IMR-90 (cell line): Measurements from ENCODE around the gene PPM1A. TPM values are rescaled to one million over a fixed set of nuclear protein-coding genes. Genes with fewer than 3 reads are reported as not detected.

Experiments used
- ATAC-seq: fragments of 200-7000 bp; cut with Tn5 transposase; 2 replicates; pipeline ENCODE4 v1.9.1; 2020; ENCODE audit warnings: low read depth, mild to moderate bottlenecking, moderate library complexity
- BruUV-seq: library from RNA; stranded (reverse); fragments of 400-500 nt; replicated peaks from 2 replicates; lab custom pipeline; 2021; lab: Mats Ljungman, UMichigan
- CTCF ChIA-PET: fragments of 300-600 bp; formaldehyde crosslinking; extraction: SDS; loops from one replicate; lab custom pipeline; 2021; ENCODE audit warnings: antibody characterized with exemption; lab: Yijun Ruan, JAX
- POLR2A ChIA-PET: fragments of 300-600 bp; sonication (Branson Sonifier 250); formaldehyde crosslinking; loops from one replicate; lab custom pipeline; 2022; ENCODE audit warnings: antibody characterized with exemption; ENCODE audit not compliant: unreplicated experiment; lab: Charles Lee
- DNase-seq: peaks from one replicate; pipeline ENCODE4 v3.0.0; 2013
- H2AFZ ChIP-seq: replicated peaks from 2 replicates; pipeline ENCODE3; 2013; ENCODE audit warnings: low read length, mild to moderate bottlenecking; ENCODE audit not compliant: poor library complexity
- H2AK5ac ChIP-seq: 2 replicates; pipeline ENCODE4 v1.6.1; 2013; ENCODE audit warnings: low read depth, low read length, inconsistent platforms
- H2AK9ac ChIP-seq: replicated peaks from 2 replicates; pipeline ENCODE3; 2013; ENCODE audit warnings: mild to moderate bottlenecking, low read depth, low read length, moderate library complexity; ENCODE audit not compliant: poor library complexity
- H2BK120ac ChIP-seq: 2 replicates; pipeline ENCODE4 v1.6.1; 2013; ENCODE audit warnings: low read depth, low read length, inconsistent platforms
- H2BK15ac ChIP-seq: 3 replicates; pipeline ENCODE4 v1.6.1; 2013; ENCODE audit warnings: low read depth, low read length, inconsistent platforms
- H2BK20ac ChIP-seq: 2 replicates; pipeline ENCODE4 v1.6.1; 2013; ENCODE audit warnings: low read depth, mild to moderate bottlenecking, inconsistent platforms, low read length, moderate library complexity
- H2BK5ac ChIP-seq: 2 replicates; pipeline ENCODE4 v1.6.1; 2013; ENCODE audit warnings: mild to moderate bottlenecking, low read depth, low read length, inconsistent platforms; ENCODE audit not compliant: poor library complexity, severe bottlenecking
- H3K14ac ChIP-seq: replicated peaks from 2 replicates; pipeline ENCODE4 v1.6.1; 2013; ENCODE audit warnings: low read depth, low read length, inconsistent platforms
- H3K18ac ChIP-seq: 2 replicates; pipeline ENCODE4 v1.6.1; 2013; ENCODE audit warnings: low read depth, low read length, control low read depth
- H3K23ac ChIP-seq: 2 replicates; pipeline ENCODE4 v1.6.1; 2013; ENCODE audit warnings: low read depth, low read length, inconsistent platforms
- H3K27ac ChIP-seq: 2 replicates; pipeline ENCODE4 v1.5.1; 2013; ENCODE audit warnings: mild to moderate bottlenecking, control low read depth, low read length; ENCODE audit not compliant: insufficient read depth
- H3K27me3 ChIP-seq: 2 replicates; pipeline ENCODE4 v1.6.1; 2013; ENCODE audit warnings: low read length; ENCODE audit not compliant: control insufficient read depth, insufficient read depth
- H3K36me3 ChIP-seq: 2 replicates; pipeline ENCODE4 v1.6.1; 2013; ENCODE audit warnings: low read length, mixed read lengths; ENCODE audit not compliant: control insufficient read depth, insufficient read depth
- H3K4ac ChIP-seq: 2 replicates; pipeline ENCODE4 v1.6.1; 2013; ENCODE audit warnings: low read depth, low read length, inconsistent platforms
- H3K4me1 ChIP-seq: 2 replicates; pipeline ENCODE4 v1.6.1; 2013; ENCODE audit warnings: low read length, mixed read lengths; ENCODE audit not compliant: control insufficient read depth, insufficient read depth
- H3K4me2 ChIP-seq: 2 replicates; pipeline ENCODE4 v1.6.1; 2013; ENCODE audit warnings: low read depth, mild to moderate bottlenecking, control low read depth, low read length, moderate library complexity
- H3K4me3 ChIP-seq: 2 replicates; pipeline ENCODE4 v1.5.1; 2013; ENCODE audit warnings: low read depth, mild to moderate bottlenecking, control low read depth, low read length, moderate library complexity; ENCODE audit not compliant: insufficient read depth
- H3K56ac ChIP-seq: 2 replicates; pipeline ENCODE4 v1.6.1; 2013; ENCODE audit warnings: low read length, inconsistent platforms; ENCODE audit not compliant: insufficient read depth; ENCODE audit errors: extremely low read depth
- H3K79me1 ChIP-seq, 2 experiments: 2 replicates each; pipeline ENCODE4 v1.6.1; 2013; ENCODE audit warnings: low read length in 2 of 2, inconsistent platforms in 1 of 2, low read depth in 1 of 2
- H3K9ac ChIP-seq: 2 replicates; pipeline ENCODE4 v1.6.1; 2013; ENCODE audit warnings: low read depth, low read length, control low read depth
- H3K9me1 ChIP-seq: 2 replicates; pipeline ENCODE4 v1.6.1; 2013; ENCODE audit warnings: low read length, inconsistent platforms; ENCODE audit not compliant: insufficient read depth
- H3K9me3 ChIP-seq: 2 replicates; pipeline ENCODE4 v1.6.1; 2013; ENCODE audit warnings: low read length; ENCODE audit not compliant: control insufficient read depth, insufficient read depth
- H4K20me1 ChIP-seq: 2 replicates; pipeline ENCODE4 v1.6.1; 2013; ENCODE audit warnings: low read length, inconsistent platforms; ENCODE audit not compliant: insufficient read depth
- H4K5ac ChIP-seq: 2 replicates; pipeline ENCODE4 v1.6.1; 2013; ENCODE audit warnings: mild to moderate bottlenecking, low read depth, low read length, control low read depth
- H4K8ac ChIP-seq, 2 experiments: 2 replicates each; pipeline ENCODE4 v1.6.1; 2013; ENCODE audit warnings: low read depth in 2 of 2, low read length in 2 of 2, control low read depth in 1 of 2, inconsistent platforms in 1 of 2
- H4K91ac ChIP-seq: 2 replicates; pipeline ENCODE4 v1.6.1; 2013; ENCODE audit warnings: low read depth, low read length, inconsistent platforms; ENCODE audit not compliant: insufficient read depth
- MXI1 ChIP-seq: IDR thresholded peaks from 2 replicates; pipeline ENCODE4 v1.6.1; 2012; ENCODE audit warnings: low read depth, mild to moderate bottlenecking, low read length, moderate library complexity, borderline replicate concordance
- WGBS, 2 experiments: methylation state at CpG; one replicate each; pipeline versions ENCODE4 v1.1.5 to v1.1.7; 2013; ENCODE audit warnings: missing lambda C conversion rate in 2 of 2; ENCODE audit not compliant: insufficient read length in 1 of 2; ENCODE audit errors: extremely low coverage in 2 of 2; 5-methylcytosine and 5-hydroxymethylcytosine counted together
- dilution Hi-C: fragments of 300-500 bp; cut with HindIII; formaldehyde crosslinking; loops from one replicate; pipeline ENCODE4 v1.14.3; 2018; ENCODE audit warnings: low sequenced_read_pairs; ENCODE audit not compliant: unreplicated experiment
- in situ Hi-C: fragments of 300-500 bp; cut with MboI; formaldehyde crosslinking; loops from 3 replicates; pipeline ENCODE4 v1.14.3; 2019; ENCODE audit warnings: low sequenced_read_pairs, inconsistent platforms, mixed read lengths
- intact Hi-C: fragments of 100-400 bp; cut with micrococcal nuclease; formaldehyde crosslinking; loops from 2 replicates; pipeline ENCODE4 v1.10.0; 2022
- polyA plus RNA-seq, 3 experiments: library from polyadenylated mRNA; depleted of rRNA; stranded (reverse); fragments of >200 nt; gene quantifications; 2 replicates each; pipeline ENCODE4 v1.2.3, GENCODE V29; 2012; ENCODE audit warnings: low replicate concordance in 1 of 3
- total RNA-seq: library from RNA; depleted of rRNA; stranded (reverse); fragments of >200 nt; gene quantifications from 2 replicates; pipeline ENCODE4 v1.2.3, GENCODE V29; 2012
- TF ChIP-seq, protein P1 (sequence below): fragments of 150-350 bp; IDR thresholded peaks from 2 replicates; pipeline ENCODE4 v1.6.1; 2017; ENCODE audit warnings: mild to moderate bottlenecking, antibody characterized with exemption, low read length, low read depth

PPM1A gene
- total and polyA plus RNA-seq, 2 of the 4 experiments (the other 2 are of a cell fraction): 14.3 to 15.1 TPM

DNA sequence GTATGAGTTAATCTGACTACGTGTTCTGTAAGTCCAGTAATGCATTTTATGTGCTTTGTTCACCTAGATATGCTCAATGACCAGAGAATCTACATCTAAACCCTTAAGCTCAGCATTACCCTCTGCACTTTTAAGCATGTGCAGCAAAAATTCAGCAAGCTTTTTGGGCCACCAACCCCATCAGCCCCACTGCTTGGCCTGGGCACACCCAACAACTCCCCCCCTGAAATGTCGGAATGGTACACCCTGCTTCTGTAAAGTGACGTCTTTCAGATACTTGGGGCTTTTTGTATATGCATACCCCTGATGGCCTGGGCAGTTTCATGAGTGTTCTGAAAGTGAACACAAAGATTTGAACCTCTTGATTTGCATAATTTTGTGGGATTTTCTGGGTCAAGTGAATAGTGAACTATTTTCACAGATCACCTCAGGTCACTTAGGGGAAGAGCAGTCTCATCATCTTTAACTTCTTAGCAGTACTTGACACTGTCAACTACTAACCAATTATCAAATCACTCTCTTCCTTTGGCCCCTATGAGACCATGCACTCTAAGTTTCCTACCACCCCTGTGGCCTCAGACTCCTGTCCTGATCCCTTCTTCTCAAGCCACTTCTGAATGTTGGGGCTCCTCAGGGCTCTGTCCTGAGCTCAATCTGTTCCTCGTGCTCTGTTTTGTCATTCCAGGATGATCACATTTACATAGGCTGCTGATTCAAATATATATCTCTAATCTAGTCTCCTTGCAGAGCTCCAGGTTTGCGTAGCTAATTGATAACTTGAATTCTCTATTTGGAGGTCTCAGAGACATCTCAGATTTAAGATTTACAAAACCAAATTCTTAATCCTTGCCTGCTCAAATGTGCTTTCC is 36.3 kb upstream of the PPM1A start:
- DNase-seq: no peak
- H3K27me3 ChIP-seq: peaks cover 8% of the 10 kb centered on the region
- ATAC-seq: no peak
- peaks cover 2% of the 10 kb centered on the region; the same call in 1 of the 2 replicates for H3K9me3 ChIP-seq
- no peak overlapping the region for H4K8ac ChIP-seq
- no peaks in the 10 kb centered on the region for H3K36me3 ChIP-seq
- no peaks in the 10 kb centered on the region for H3K79me1 ChIP-seq
- H2BK120ac ChIP-seq: no peak overlapping the region
- H2BK5ac ChIP-seq: no peak overlapping the region
- no CpG with 5 or more reads among the region's 5 CpGs for WGBS, 2 experiments
- H3K4me1 ChIP-seq: no peaks in the 10 kb centered on the region; the same call in 1 of the 2 replicates
- no peak overlapping the region for H4K5ac ChIP-seq
- in situ Hi-C loops (no loop called here), dilution Hi-C loops (no loop called here), intact Hi-C loops (no loop called here)
- H3K4ac ChIP-seq: no peak overlapping the region
- H4K91ac ChIP-seq: no peak overlapping the region
- no peak overlapping the region for H2AK5ac ChIP-seq
- H3K56ac ChIP-seq: no peak overlapping the region
- no peak overlapping the region for H3K18ac ChIP-seq
- ChIA-PET POLR2A (no interaction called here), CTCF (no interaction called here)
- H3K14ac ChIP-seq: no peak overlapping the region
- no peak overlapping the region for H2AK9ac ChIP-seq
- H2BK20ac ChIP-seq: no peak overlapping the region
- TF ChIP-seq MXI1: no peak
- TF ChIP-seq, protein P1, sequence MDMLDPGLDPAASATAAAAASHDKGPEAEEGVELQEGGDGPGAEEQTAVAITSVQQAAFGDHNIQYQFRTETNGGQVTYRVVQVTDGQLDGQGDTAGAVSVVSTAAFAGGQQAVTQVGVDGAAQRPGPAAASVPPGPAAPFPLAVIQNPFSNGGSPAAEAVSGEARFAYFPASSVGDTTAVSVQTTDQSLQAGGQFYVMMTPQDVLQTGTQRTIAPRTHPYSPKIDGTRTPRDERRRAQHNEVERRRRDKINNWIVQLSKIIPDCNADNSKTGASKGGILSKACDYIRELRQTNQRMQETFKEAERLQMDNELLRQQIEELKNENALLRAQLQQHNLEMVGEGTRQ: no peak
- no peak overlapping the region for H3K4me2 ChIP-seq
- H2BK15ac ChIP-seq: no peak overlapping the region
- no peak overlapping the region for H3K9ac ChIP-seq
- no peak overlapping the region for H2AFZ ChIP-seq
- BruUV-seq: no TSS peak
- no peaks in the 10 kb centered on the region for H3K9me1 ChIP-seq
- H3K4me3 ChIP-seq: no peak overlapping the region
- H3K27ac ChIP-seq: no peak overlapping the region
- H3K23ac ChIP-seq: no peak overlapping the region
- H4K20me1 ChIP-seq: no peaks in the 10 kb centered on the region
